HL-60 (cell line): ENCODE measurements around the gene RAPGEF4.

Experiments
- CTCF ChIP-seq: IDR thresholded peaks from one replicate; pipeline ENCODE4 v1.5.1; 2011; ENCODE audit warnings: low read length, control low read depth, inconsistent platforms; ENCODE audit not compliant: insufficient read depth
- GABPA ChIP-seq: IDR thresholded peaks from 2 replicates; pipeline ENCODE4 v1.6.1; 2012; ENCODE audit warnings: low read depth
- POLR2AphosphoS5 ChIP-seq: IDR thresholded peaks from 2 replicates; pipeline ENCODE4 v1.6.1; 2012; ENCODE audit warnings: low read depth
- TF ChIP-seq, protein P1 (sequence below): IDR thresholded peaks from 2 replicates; pipeline ENCODE4 v1.6.1; 2012; ENCODE audit warnings: low read depth; ENCODE audit not compliant: insufficient replicate concordance

DNA sequence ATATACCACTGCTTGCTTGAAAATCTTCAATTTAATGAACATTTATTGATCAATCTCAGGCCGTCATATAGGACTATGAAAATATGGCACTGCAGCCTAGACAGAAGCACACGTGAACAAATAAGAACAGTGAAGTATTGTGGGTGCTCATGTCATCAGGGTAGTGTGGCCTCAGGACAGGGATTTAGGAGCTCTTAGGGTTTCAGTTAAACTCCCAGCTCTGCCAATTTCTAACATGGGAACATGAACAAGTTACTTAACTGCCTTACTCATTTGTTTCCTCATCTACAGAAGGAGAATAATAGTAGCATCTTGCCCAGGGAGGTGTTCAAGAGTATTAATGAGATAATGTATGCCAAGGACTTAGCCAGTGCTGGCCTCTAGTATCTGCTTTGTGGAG, 194.0 kb downstream of the RAPGEF4 start:
- no peak for TF ChIP-seq CTCF
- TF ChIP-seq POLR2AphosphoS5: no peak
- TF ChIP-seq, protein P1, sequence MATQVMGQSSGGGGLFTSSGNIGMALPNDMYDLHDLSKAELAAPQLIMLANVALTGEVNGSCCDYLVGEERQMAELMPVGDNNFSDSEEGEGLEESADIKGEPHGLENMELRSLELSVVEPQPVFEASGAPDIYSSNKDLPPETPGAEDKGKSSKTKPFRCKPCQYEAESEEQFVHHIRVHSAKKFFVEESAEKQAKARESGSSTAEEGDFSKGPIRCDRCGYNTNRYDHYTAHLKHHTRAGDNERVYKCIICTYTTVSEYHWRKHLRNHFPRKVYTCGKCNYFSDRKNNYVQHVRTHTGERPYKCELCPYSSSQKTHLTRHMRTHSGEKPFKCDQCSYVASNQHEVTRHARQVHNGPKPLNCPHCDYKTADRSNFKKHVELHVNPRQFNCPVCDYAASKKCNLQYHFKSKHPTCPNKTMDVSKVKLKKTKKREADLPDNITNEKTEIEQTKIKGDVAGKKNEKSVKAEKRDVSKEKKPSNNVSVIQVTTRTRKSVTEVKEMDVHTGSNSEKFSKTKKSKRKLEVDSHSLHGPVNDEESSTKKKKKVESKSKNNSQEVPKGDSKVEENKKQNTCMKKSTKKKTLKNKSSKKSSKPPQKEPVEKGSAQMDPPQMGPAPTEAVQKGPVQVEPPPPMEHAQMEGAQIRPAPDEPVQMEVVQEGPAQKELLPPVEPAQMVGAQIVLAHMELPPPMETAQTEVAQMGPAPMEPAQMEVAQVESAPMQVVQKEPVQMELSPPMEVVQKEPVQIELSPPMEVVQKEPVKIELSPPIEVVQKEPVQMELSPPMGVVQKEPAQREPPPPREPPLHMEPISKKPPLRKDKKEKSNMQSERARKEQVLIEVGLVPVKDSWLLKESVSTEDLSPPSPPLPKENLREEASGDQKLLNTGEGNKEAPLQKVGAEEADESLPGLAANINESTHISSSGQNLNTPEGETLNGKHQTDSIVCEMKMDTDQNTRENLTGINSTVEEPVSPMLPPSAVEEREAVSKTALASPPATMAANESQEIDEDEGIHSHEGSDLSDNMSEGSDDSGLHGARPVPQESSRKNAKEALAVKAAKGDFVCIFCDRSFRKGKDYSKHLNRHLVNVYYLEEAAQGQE: no peak
- TF ChIP-seq GABPA: no peak
